ENCODE results near the gene PRPF18.

- TF ChIP-seq CTCF (conservative IDR thresholded peaks at IDR 0.05; ENCODE audit: low read depth, low read length) (no peak), EZH2 (IDR thresholded peaks at IDR 0.05; ENCODE audit: low read length, unreplicated experiment) (no peak)
These were observed 6.8 kb downstream of the PRPF18 start for GRCh38 chr10:13593535-13593934.

Data from PC-3 (cell line).